Activated T-helper 1 cell treated with anti-CD3 and anti-CD28 coated beads, Interleukin-2, amount 50 U/mL, for 16 hours (primary cell): ENCODE data around the gene NINJ2.

Experiments used
- DNase-seq, 2 donors: peaks; one replicate each; pipeline ENCODE4 v3.0.0-alpha.2; 2020; ENCODE audit warnings: low read depth in 1 of 2, low spot score in 1 of 2

The NINJ2 gene

DNA sequence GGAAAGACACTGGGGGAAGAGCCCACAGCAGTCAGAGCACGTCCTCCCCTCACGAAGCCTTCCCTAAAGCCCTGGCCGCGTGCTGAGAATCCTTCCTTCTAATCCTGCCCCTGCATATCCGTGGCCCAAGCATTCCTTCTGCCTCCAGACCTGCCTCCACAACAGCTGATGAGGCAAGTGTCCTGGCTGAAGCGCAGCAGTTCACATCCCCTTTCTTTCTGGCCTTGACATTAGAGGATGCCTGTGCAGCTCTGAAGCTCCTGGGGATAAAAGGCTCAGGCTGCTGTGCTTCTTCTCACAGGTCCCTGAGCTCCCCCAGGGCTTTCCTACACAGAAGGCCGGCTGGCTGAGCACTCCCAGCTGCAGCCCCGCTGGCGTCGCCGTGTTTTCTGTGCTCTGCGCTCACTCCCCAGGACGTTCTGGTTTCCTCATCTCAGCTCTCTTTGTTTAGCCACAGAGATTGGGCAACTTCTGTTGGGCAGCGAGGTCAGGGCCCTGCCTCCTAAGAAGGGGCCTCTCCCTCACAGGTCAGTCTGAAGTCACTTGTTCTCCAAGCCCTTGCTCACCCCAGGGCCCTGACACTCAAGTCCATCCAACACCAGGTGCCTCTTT is 45.8 kb downstream of the NINJ2 start:
- no peak for DNase-seq

DNA sequence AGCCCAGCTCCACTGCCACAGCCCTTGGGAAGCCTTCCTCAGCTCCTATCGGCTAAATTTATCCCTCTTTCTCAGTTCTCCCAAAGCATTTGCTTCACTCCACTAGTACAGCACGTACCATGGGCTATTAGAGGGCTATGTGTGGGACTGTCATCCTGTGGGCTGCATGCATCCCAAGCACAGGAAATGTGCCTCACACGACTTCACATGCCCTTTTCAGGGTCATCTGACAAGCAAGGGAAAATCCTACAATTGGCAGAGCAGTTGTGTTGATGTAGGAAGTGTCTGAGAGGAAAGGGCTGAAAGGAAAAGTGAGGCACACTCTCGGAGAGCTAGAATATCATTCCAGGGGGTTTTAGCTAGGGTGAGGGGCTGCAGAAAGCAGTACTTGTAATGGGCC is 47.6 kb downstream of the NINJ2 start:
- no peak for DNase-seq

GRCh38 chr12:614411-614970 is 48.8 kb downstream of the NINJ2 start:
- DNase-seq: no peak

DNA sequence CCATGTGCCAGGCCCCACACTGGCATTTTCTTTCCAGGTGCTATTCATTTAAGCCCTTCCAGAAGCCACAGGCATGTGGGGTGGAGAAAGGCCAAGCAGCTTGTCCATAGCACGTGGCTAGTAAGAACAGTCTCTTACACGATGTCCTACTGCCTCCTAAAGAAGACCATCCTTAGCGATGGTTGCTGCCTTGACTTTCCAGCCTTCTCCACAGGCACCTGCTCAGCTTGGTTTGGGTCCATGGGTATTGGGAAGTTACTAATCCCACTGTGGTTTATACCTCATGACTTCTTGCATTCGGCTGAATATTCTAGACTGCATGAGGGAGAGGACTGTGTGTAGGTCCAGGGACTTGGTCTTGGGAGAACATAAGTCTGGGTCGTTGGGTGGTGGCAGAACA is 49.2 kb downstream of the NINJ2 start:
- no peak for DNase-seq

DNA sequence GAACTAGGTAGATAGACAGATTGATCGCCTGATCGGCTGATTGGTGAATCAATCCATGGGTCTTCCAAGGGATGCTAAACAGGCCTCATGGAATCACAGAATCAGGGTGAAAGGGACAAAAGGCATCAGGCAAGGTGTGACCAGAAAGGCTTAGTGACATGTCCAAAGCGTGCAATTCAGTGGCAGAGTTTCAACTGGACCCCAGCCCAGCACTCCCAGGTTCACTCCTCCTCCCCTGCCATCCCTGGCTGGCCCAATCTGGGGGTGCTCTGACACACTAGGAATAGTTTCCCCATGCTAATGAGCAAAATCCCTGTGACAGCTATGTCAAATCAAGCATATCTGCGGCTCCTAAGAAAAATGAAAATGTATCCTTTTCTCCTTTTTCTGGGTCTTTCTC is 50.4 kb downstream of the NINJ2 start:
- no peak for DNase-seq

- DNase-seq: no peak
Observed at GRCh38 chr12:612293-612692, 51.0 kb downstream of the NINJ2 start.

DNA sequence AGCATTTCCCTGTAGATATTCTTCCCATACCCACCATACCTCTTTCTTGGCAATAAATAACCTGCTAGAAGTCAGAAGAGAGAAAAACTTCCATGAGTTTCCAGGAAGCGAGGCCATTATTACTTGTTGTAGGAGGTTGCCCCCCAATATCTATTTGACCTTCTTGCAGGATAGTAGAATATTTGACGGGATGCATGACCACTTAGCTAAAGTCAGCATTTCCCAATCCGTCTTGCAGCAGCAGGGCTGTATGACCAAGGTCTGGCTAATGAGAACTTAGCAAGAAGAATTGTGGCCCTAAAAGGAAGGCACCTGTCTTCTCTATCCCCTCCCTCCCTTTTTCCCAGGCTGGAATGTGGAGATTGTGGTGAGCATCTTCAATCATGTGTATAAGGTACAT is 51.5 kb downstream of the NINJ2 start:
- no peak for DNase-seq

DNA sequence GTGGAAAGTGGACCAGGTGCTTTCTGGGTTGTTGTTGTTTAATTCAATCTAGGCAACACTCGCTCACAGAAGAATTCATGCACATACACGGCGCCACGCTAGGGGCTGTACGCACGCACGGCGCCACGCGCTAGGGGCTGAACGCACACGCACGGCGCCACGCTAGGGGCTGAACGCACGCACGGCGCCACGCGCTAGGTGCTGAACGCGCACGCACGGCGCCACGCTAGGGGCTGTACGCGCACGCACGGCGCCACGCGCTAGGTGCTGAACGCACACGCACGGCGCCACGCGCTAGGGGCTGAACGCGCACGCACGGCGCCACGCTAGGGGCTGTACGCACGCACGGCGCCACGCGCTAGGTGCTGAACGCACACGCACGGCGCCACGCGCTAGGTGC is 54.3 kb downstream of the NINJ2 start:
- no peak for DNase-seq

DNA sequence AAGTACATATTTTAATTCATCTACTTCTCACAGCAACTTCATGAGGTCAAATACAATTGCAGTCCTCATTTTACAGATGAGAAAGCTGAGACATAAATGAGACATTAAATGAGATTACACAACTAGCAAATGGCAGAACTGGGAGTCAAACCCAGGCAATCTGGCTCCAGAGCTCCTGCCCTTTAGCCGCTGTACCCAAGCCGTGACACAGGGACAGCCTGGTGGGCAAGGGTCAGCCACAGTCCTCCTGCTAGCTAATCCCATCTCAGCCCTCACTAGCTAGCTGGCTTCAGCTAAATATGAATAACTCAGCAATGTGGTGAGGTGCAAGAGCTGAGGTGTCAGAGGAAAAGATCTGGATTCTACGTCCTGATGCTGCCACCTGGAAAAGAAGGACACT is 54.8 kb downstream of the NINJ2 start:
- no peak for DNase-seq

DNA sequence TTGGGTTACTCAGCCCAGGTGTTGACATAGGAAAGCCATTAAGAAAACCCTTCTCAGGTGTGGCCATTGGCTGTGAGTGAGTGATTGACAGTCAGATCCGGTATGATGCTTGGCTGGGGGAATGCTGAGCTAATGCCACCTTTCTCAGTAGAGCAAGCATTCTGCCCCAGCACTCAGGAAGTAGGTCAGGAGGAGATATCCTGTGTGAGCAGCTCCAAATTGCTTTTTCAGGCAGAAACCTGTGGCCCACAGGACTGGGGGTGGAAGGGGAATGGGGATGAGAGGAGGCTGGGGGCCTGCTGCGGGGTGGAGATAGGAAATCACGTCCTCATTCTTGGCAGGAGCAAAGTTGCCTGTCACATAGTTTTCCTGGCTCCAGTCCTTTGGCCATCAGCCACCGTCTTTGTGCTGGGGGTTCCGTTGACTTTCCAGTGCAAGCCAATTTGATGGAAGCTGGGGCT is 55.7 kb downstream of the NINJ2 start:
- no peak for DNase-seq

GRCh38 chr12:604956-605355 is 58.3 kb downstream of the NINJ2 start:
- DNase-seq: no peak

- DNase-seq: no peak
Observed at GRCh38 chr12:602700-603068, 60.6 kb downstream of the NINJ2 start.

DNA sequence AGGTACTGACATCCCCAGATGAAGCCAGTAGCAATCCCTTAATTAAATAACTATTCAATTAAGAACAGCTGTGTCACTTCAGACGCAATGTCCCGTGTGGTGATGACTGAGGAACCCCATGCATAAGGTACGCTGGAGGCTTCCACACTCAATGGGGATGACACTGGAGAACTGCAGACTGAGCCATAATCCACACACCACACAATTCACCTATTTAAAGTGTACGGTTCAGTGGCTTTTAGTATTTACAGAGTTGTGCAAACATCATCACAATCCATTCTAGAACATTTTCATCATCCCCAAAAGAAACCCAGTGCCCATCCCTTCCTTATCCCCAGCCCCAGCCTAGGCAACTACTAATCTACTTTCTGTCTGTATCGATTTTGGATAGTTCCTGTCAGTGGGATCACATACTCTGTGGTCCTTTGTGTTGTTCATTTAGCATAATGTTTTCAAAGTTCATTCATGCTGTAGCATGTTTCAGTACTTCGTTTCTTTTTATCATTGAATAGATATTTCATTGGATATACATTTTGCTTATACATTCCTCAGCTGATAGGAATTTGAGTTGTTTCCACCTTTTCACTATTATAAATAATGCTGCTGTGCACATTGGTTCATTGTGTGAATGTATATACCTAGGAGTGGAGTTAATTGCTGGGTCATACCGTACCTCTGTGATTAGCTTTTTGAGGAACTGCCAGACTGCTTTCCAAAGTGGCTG is 61.1 kb downstream of the NINJ2 start:
- no peak for DNase-seq

DNA sequence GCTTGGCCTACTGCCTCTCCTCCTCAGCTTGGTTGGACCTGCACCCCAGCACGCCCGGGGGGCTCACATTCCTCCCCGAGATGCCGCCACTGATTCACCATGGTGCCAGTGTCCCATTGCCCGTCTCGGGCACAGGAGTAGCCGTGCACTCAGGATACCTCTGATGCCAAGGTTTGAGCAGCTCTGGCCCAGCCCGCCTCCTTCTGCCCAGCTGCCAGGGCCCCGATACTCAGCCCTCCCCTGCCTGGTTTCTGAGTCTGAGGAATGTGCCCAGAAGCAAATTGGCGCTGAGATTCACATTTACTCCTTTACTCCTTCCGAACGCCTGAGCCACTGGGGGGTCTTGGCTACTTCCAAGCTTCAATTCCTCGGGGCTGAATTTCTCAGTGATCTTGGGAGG is 63.5 kb downstream of the NINJ2 start:
- no peak for DNase-seq

- DNase-seq: no peak
Observed at GRCh38 chr12:597926-598568, 65.2 kb downstream of the NINJ2 start.

GRCh38 chr12:593396-594270 is 69.6 kb downstream of the NINJ2 start:
- DNase-seq: no peak

GRCh38 chr12:592024-592505 is 71.2 kb downstream of the NINJ2 start:
- DNase-seq: no peak

DNA sequence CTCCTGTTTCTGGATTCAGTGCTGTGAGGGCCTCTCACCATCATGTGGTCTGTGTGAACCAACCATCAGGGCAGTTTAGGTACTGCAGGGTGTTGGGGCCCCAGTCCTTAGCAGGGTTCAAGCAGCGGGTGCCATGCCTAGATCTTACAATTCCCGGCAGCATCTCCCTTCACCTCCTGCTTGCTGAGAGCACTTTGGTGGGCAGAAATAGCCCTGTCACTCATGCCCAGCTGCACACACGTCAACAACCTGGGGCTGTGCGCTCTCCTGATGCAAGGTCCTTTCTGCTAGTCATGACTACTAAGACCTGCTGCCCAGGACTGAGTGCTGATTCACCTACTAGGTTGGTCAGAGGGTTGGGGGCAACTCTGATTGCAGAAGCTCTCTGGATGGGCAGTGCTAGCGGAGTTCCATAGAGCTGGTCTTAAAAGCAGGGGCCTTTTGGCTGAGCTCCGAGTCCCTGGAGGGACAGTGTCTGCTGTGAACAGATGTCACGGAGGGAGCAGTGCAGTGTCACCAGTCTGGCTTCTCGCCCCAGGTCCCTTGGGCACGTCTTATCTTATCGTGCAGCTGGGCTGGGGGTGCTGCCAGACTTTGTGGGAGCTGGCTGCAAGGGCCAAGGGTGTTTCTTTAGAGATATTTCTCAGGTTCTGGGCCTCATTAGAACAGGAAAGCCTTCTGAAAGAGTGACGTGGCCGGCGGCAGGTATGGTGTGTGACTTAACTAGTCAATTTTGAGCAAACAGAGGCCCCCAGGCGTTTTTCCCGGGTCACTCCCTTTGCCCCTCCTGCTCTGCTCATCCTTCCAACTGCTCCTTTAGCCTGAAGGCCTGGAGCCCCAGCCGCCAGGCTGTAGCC is 71.8 kb downstream of the NINJ2 start:
- DNase-seq: no peak

GRCh38 chr12:590206-590750 is 73.0 kb downstream of the NINJ2 start:
- DNase-seq: no peak

DNA sequence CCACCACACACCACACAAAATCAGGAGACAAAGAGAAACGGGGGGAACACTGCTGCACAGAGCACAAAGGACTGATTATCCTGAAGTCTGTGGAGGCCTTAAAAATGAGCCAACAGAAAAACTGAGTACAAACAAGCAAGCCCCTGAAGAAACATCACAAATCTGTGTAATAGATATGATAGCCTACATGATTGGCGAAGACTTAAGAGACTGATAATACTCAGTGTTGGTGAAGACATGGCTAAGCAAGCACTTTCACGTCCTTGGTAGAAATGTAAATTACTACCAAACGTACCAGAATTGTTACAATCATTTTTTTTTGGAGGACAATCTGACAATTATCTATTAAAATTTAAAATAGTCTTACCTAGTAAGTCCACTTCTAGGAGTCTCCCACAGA is 74.6 kb downstream of the NINJ2 start:
- no peak for DNase-seq
